Stomach (tissue), 4 donors: ENCODE data around the gene KCNH8.

Experiments used
- CTCF ChIP-seq, 7 experiments: fragments of 450-650 bp in 4 of 7; fragments of 200-600 bp in 3 of 7; sonication (generic) in 3 of 7; IDR thresholded peaks; one replicate each; pipeline ENCODE4 v1.5.1; 2016 to 2019; ENCODE audit warnings: antibody characterized with exemption in 7 of 7, control low read depth in 2 of 7, mild to moderate bottlenecking in 1 of 7
- POLR2A ChIP-seq, 4 donors: fragments of 450-650 bp; IDR thresholded peaks; one replicate each; pipeline ENCODE4 v1.6.1; 2016; ENCODE audit warnings: antibody characterized with exemption in 4 of 4, control low read depth in 2 of 4, mild to moderate bottlenecking in 1 of 4, moderate library complexity in 1 of 4
- POLR2AphosphoS5 ChIP-seq, 3 donors: sonication (generic); formaldehyde crosslinking; IDR thresholded peaks; one replicate each; pipeline ENCODE4 v1.6.1; 2016; ENCODE audit warnings: antibody characterized with exemption in 3 of 3

- TF ChIP-seq CTCF (IDR thresholded peaks at IDR 0.05) (no peak), POLR2A (IDR thresholded peaks at IDR 0.05) (no peak), POLR2AphosphoS5 (IDR thresholded peaks at IDR 0.05) (no peak)
These were observed 136.7 kb downstream of the KCNH8 start for GRCh38 chr3:19284974-19285373.
